Natural killer cell (primary cell): ENCODE results near the gene MAP4K3. TPM values are rescaled to one million over a fixed set of nuclear protein-coding genes. Genes with fewer than 3 reads are reported as not detected.

Source experiments
- ATAC-seq, 3 donors: fragments of 150-1000 bp in 2 of 3; fragments of 200-7000 bp in 1 of 3; cut with Tn5 transposase; 1 replicate in 1 of 3; 2 replicates in 2 of 3; pipeline ENCODE4 v1.10.0; 2021; ENCODE audit warnings: mild to moderate bottlenecking in 2 of 3, moderate library complexity in 2 of 3
- DNase-seq, 2 donors: peaks; one replicate each; pipeline versions ENCODE4 v3.0.0 to v3.0.0-alpha.2; 2013 to 2021; ENCODE audit warnings: mixed read lengths in 1 of 2
- H3K27ac ChIP-seq: one replicate; pipeline ENCODE4 v1.5.1; 2013; ENCODE audit warnings: mild to moderate bottlenecking, low read length
- H3K27me3 ChIP-seq: one replicate; pipeline ENCODE4 v1.6.1; 2013; ENCODE audit warnings: low read length; ENCODE audit not compliant: control insufficient read depth, insufficient read depth
- H3K36me3 ChIP-seq: one replicate; pipeline ENCODE4 v1.6.1; 2013; ENCODE audit warnings: low read length; ENCODE audit not compliant: control insufficient read depth, insufficient read depth
- H3K4me1 ChIP-seq: one replicate; pipeline ENCODE4 v1.6.1; 2013; ENCODE audit warnings: low read length; ENCODE audit not compliant: control insufficient read depth, insufficient read depth
- H3K4me3 ChIP-seq: one replicate; pipeline ENCODE4 v1.5.1; 2013; ENCODE audit warnings: low read length
- H3K9me3 ChIP-seq: one replicate; pipeline ENCODE4 v1.6.1; 2013; ENCODE audit warnings: low read length; ENCODE audit not compliant: control insufficient read depth, insufficient read depth
- H3K27ac Mint-ChIP-seq, 2 donors: one replicate each; pipeline ENCODE4 v1.8.0; 2022; ENCODE audit warnings: mild to moderate bottlenecking in 2 of 2, mixed read lengths in 2 of 2, moderate library complexity in 1 of 2
- H3K27me3 Mint-ChIP-seq, 2 donors: one replicate each; pipeline ENCODE4 v1.8.0; 2022; ENCODE audit warnings: low read depth in 2 of 2, mixed read lengths in 2 of 2
- H3K36me3 Mint-ChIP-seq: one replicate; pipeline ENCODE4 v1.8.0; 2022; ENCODE audit warnings: mixed read lengths
- H3K4me1 Mint-ChIP-seq, 2 donors: one replicate each; pipeline ENCODE4 v1.8.0; 2022; ENCODE audit warnings: mixed read lengths in 2 of 2
- H3K4me3 Mint-ChIP-seq: one replicate; pipeline ENCODE4 v1.8.0; 2022; ENCODE audit warnings: mild to moderate bottlenecking, moderate library complexity, mixed read lengths
- H3K9me3 Mint-ChIP-seq, 2 donors: one replicate each; pipeline ENCODE4 v1.8.0; 2022; ENCODE audit warnings: mixed read lengths in 2 of 2
- CTCF ChIP-seq: fragments of 200-600 bp; IDR thresholded peaks from one replicate; pipeline ENCODE4 v1.8.0; 2022; ENCODE audit warnings: antibody characterized with exemption
- WGBS: methylation state at CpG from one replicate; pipeline ENCODE4 v1.1.7; 2013; ENCODE audit warnings: missing lambda C conversion rate; ENCODE audit not compliant: insufficient coverage; 5-methylcytosine and 5-hydroxymethylcytosine counted together
- intact Hi-C: fragments of 100-400 bp; cut with micrococcal nuclease; formaldehyde crosslinking; loops from one replicate; pipeline ENCODE4 v1.14.2; 2022
- total RNA-seq, 4 donors: library from RNA; stranded (reverse); fragments of 120-200 nt in 1 of 4; gene quantifications; one replicate each; pipeline versions ENCODE4 v1.2.3 to v1.2.4, GENCODE V29; 2013 to 2022

MAP4K3 gene
- total RNA-seq, 3 donors from 2014 or later (not counting 1 experiment from before 2014, with no cell fraction given): 17.3 to 25.9 (median 20.3) TPM

DNA sequence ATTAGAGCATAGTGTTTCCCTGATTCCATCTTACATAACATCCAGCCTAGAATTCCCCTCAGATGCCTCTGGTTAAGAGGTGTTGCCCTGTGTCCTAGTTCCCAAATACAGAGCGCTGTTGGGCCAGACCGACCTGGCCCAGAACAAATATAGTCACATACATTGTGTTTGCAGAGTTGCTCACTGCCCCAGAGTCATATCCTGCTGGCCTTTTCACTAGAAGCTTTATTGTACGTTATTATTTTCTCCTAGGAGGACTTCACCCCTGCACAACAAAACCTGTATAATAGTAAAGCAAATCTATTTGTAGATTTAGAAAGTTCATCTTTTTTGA lies 11.1 kb upstream of the MAP4K3 start:
- 91% methylated on average over 2 of the region's 3 CpGs for WGBS

DNA sequence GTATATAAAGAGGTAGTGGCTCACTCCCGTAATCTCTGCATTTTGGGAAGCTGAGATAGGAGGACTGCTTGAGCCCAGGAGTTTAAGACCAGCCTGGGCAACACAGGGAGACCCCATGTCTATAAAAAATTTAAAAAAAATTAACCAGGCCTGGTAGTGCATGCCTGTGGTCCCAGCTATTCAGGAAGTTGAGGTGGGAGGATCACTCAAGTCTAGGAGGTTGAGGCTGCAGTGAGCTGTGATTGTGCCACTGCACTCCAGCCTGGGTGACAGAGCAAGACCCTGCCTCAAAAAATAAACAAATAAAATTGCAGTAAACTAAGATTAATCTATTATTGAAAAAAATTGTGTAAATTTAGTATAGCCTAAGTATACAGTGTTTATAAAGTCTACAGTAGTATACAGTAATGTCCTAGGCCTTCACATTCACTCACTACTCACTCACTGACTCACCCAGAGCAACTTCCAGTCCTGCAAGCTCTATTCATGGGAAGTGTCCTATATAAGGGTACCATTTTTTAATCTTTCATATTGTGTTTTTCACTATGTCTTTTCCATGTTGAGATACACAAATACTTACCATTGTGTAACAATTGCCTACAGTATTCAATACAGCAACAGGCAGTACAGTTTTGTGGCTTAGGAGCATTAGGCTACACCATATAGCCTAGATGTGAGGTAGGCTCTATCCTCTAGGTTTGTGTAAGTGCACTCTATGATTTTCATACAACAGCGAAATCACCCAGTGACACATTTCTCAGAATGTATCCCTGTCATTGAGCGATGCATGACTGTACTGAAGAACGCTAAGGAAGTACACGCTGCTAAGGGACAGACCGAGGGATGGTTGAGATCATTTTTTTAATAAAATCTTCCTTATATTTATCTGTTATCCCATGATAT lies 10.4 kb upstream of the MAP4K3 start:
- H3K4me1 Mint-ChIP-seq: no peaks in the 10 kb centered on the region
- WGBS: 95% methylated on average over 3 of the region's 6 CpGs
- no peak overlapping the region for H3K4me3 Mint-ChIP-seq
- no peak for DNase-seq
- no peaks in the 10 kb centered on the region for H3K9me3 ChIP-seq
- no peak overlapping the region for H3K27ac Mint-ChIP-seq
- no peaks in the 10 kb centered on the region for H3K27me3 ChIP-seq
- no peak overlapping the region for H3K4me3 ChIP-seq
- TF ChIP-seq CTCF: no peak
- H3K27me3 Mint-ChIP-seq: no peaks in the 10 kb centered on the region
- H3K9me3 Mint-ChIP-seq: peaks cover 0 to 3% of the 10 kb centered on the region in 2 donors
- no peaks in the 10 kb centered on the region for H3K36me3 ChIP-seq
- H3K36me3 Mint-ChIP-seq: no peaks in the 10 kb centered on the region
- intact Hi-C loops: no loop called here
- H3K27ac ChIP-seq: no peak overlapping the region
- ATAC-seq: no peak
- H3K4me1 ChIP-seq: no peaks in the 10 kb centered on the region

More for the DNA sequence above, 11.1 kb upstream of the MAP4K3 start:
- Mint-ChIP-seq H3K36me3 (no peaks in the 10 kb centered on the region), H3K4me3 (no peak overlapping the region), H3K27me3 (no peaks in the 10 kb centered on the region), H3K9me3 (no peaks in the 10 kb centered on the region), H3K27ac (no peak overlapping the region), H3K4me1 (no peaks in the 10 kb centered on the region)
- no peak for TF ChIP-seq CTCF
- no peak for DNase-seq
- no peaks in the 10 kb centered on the region for H3K27me3 ChIP-seq
- no peaks in the 10 kb centered on the region for H3K9me3 ChIP-seq
- H3K4me1 ChIP-seq: no peaks in the 10 kb centered on the region
- H3K4me3 ChIP-seq: no peak overlapping the region
- intact Hi-C loops: no loop called here
- no peak overlapping the region for H3K27ac ChIP-seq
- no peak for ATAC-seq
- H3K36me3 ChIP-seq: no peaks in the 10 kb centered on the region

- Mint-ChIP-seq H3K36me3 (no peaks in the 10 kb centered on the region), H3K4me1 (no peaks in the 10 kb centered on the region), H3K4me3 (no peak overlapping the region), H3K27ac (no peak overlapping the region), H3K27me3 (no peaks in the 10 kb centered on the region), H3K9me3 (peaks cover 0 to 5% of the 10 kb centered on the region in 2 donors)
- no peak for TF ChIP-seq CTCF
- Histone ChIP-seq H3K4me3 (no peak overlapping the region), H3K36me3 (no peaks in the 10 kb centered on the region), H3K27me3 (no peaks in the 10 kb centered on the region), H3K27ac (no peak overlapping the region), H3K9me3 (no peaks in the 10 kb centered on the region), H3K4me1 (no peaks in the 10 kb centered on the region)
- intact Hi-C loops: no loop called here
- DNase-seq: no peak
- 91% methylated on average over 3 of the region's 3 CpGs for WGBS
- no peak for ATAC-seq
Measured at GRCh38 chr2:39445934-39446333, 8.8 kb upstream of the MAP4K3 start.
